Measurements from ENCODE around the gene CHCHD3.

GRCh38 chr7:132993377-132994013 is 88.4 kb downstream of the CHCHD3 start:
- TF ChIP-seq, protein P1, sequence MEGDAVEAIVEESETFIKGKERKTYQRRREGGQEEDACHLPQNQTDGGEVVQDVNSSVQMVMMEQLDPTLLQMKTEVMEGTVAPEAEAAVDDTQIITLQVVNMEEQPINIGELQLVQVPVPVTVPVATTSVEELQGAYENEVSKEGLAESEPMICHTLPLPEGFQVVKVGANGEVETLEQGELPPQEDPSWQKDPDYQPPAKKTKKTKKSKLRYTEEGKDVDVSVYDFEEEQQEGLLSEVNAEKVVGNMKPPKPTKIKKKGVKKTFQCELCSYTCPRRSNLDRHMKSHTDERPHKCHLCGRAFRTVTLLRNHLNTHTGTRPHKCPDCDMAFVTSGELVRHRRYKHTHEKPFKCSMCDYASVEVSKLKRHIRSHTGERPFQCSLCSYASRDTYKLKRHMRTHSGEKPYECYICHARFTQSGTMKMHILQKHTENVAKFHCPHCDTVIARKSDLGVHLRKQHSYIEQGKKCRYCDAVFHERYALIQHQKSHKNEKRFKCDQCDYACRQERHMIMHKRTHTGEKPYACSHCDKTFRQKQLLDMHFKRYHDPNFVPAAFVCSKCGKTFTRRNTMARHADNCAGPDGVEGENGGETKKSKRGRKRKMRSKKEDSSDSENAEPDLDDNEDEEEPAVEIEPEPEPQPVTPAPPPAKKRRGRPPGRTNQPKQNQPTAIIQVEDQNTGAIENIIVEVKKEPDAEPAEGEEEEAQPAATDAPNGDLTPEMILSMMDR (conservative IDR thresholded peaks at IDR 0.05; ENCODE audit: low read length): no peak
- no peak for TF ChIP-seq EZH2phosphoT487 (IDR thresholded peaks at IDR 0.05; ENCODE audit: borderline replicate concordance)
